Sciatic nerve (tissue), 2 donors: ENCODE data around the gene ENTR1. TPM values are rescaled to one million over a fixed set of nuclear protein-coding genes. Genes with fewer than 3 reads are reported as not detected.
A peak's percentile ranks its signal among the peaks of the same experiment; 100 is the strongest.

ENCODE experiments used
- ATAC-seq: fragments of 200-7000 bp; cut with Tn5 transposase; one replicate; pipeline ENCODE4 v1.9.1; 2020; ENCODE audit warnings: mild to moderate bottlenecking, moderate library complexity
- DNase-seq: peaks from one replicate; pipeline ENCODE4 v3.0.0-alpha.2; 2020; ENCODE audit warnings: low spot score
- intact Hi-C: fragments of 100-400 bp; cut with DNase I; formaldehyde crosslinking; loops from one replicate; pipeline ENCODE4 v1.14.2; 2022
- total RNA-seq: library from RNA; stranded (reverse); fragmentation: NEBNext Ultra II Directional; extraction: Animal tissue kit (Norgen Biotek cat#: 25700); gene quantifications from one replicate; pipeline ENCODE4 v1.2.1, GENCODE V29; 2021
- donor health status: DM: no; HTN: no; CAD: no.
- donor health status: DM: no; HTN: no; CAD: no.

The ENTR1 gene
- total RNA-seq, 1 donor from 2014 or later: 39.7 TPM

- ATAC-seq (no peak), DNase-seq (no peak)
- intact Hi-C loops: no loop called here
These were observed 27.0 kb downstream of the ENTR1 start for GRCh38 chr9:136383436-136383835.

- DNase-seq (no peak), ATAC-seq (no peak)
- intact Hi-C loops: no loop called here
These were observed 28.4 kb downstream of the ENTR1 start for GRCh38 chr9:136381966-136382513.

DNA sequence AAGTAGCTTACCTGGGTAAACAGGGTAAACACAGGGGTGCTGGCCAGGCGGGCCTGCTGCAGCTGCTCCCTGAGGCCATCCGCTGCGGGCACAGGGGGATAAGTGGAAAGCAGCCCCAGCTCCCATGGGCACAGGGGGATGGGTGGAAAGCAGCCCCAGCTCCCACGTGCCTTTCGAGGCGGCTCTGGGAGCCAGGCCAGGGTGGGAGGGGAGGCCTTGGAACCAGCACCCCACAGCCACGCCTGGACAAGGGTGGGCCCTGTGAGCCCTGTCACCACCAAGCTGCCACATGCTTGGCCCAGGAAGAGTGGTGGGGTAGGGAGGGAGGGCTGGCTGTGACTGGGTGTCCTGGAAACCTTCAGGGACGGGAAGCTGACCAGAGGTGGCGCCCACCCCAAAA is 29.1 kb downstream of the ENTR1 start:
- DNase-seq (no peak), ATAC-seq (no peak)
- intact Hi-C loops: no loop called here

- intact Hi-C loops: no loop called here
- ATAC-seq (no peak), DNase-seq (no peak)
These were observed 30.0 kb downstream of the ENTR1 start for GRCh38 chr9:136380381-136380780.

DNA sequence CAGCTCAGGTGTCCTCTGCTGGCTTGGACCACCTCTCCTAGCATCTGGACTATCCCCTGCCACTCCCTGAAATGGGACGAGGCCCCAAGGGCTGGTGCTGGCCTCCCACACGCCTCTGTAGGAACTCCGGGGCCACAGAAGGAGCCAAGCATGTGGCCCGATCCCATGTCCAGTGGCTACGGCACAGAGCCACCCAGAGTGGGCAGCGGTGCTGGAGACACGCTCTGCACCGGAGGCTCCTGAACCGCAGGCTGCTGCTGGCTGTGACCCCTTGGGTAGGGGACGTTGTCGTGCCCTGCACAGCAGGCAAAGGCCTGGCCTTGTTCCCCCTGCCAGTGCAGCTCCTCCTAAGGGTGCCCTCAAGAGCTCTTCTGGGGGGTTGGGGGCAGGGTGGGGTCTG is 30.5 kb downstream of the ENTR1 start:
- DNase-seq (no peak), ATAC-seq (no peak)
- intact Hi-C loops: no loop called here

DNA sequence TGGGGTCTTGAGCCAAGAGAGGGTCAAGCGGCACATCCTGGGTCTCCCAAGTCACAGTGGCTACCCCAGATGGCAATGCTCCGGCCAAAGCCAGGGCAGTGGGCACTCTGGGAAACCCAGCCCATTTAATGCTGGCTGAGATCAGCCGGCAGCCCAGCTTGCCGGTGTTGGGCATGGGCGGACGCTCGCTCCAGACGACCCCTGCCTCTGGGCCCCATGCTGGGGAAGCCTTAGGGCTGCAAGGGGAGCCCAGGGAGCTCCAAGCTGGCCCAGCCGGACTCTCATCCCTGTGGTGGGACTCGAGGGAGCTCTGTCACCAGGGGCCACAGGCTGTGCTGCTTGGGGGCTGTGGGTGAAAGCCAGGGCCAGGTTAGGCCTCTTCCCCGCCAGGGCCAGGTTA is 31.0 kb downstream of the ENTR1 start:
- DNase-seq: no peak
- no peak for ATAC-seq
- intact Hi-C loops: no loop called here

- intact Hi-C loops: no loop called here
- no peak for DNase-seq
- ATAC-seq: no peak
These were observed 31.5 kb downstream of the ENTR1 start for GRCh38 chr9:136379003-136379287.

GRCh38 chr9:136378170-136379002 is 32.0 kb downstream of the ENTR1 start:
- DNase-seq (no peak), ATAC-seq (no peak)
- intact Hi-C loops: no loop called here

DNA sequence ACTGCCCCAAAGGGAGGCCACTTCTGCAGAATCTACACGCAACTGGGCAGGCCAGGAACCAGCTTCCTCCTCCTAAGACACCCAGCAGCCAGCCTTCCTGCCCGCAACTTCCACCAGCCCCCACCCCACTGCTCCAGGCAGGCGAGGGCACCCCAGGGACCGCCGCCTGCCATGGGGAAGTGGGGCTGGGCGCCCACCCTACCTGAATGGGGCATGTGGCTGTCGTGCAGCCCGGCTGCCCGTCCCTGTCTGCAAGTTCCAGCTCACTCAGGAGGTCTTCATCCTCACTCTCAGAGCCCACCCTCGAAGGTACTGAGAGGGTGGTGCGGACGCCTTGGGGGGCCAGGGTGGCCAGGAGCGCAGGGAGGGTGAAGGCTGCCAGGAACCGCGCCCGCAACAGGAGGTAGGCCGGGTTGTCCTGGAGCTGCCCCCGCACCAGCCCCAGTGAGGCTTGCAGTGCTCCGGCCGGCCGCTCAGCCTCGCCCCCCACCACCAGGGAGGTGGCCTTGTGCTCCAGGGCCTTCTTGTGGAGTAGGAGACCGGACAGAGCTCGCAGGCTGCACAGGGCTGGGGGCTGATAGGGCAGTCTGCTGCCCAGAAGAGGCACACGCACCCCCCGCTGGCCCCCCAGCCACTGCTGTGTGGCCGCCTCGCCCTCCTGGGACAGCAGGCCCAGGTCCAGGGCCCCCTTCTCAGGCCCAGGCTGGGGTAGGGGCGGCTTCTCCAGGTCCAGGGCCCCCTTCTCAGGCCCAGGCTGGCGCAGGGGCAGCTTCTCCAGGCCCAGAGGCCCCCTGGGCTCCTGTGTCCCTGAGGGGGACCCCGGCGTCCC is 32.9 kb downstream of the ENTR1 start:
- intact Hi-C loops: no loop called here
- DNase-seq: no peak
- no peak for ATAC-seq

GRCh38 chr9:136376457-136376856 is 34.0 kb downstream of the ENTR1 start:
- DNase-seq: no peak
- no peak for ATAC-seq
- intact Hi-C loops: no loop called here

DNA sequence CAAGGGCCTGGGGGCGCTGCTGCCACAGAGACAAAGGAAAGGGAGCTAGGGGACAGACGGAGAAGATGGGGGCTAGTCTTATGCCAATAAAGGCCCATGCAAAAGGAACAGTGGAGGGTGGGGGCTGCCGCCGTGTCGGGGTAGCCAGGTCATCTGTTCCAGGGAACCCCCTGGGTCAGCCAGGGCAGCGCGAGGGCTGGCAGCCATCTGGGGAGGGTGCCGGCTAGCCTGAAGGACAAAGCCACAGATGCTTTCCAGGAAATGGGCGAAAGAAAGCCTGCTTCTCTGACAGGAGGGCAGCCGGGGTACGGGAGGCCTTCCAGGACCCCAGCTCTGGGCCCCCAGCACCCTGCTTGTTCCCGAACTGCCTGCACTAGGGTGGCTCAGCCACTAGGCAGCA is 35.3 kb downstream of the ENTR1 start:
- ATAC-seq: no peak
- intact Hi-C loops: no loop called here
- no peak for DNase-seq

- ATAC-seq: no peak
- no peak for DNase-seq
These were observed 36.2 kb downstream of the ENTR1 start for GRCh38 chr9:136374183-136374575.

GRCh38 chr9:136373300-136374182 is 36.9 kb downstream of the ENTR1 start, which contains the start of gene CARD9:
CARD9 (minus strand) TSS chr9:136373669; CDS start chr9:136372078, 1,591 bp downstream.
- intact Hi-C loops: no loop called here
- DNase-seq (no peak), ATAC-seq (peak; percentile 61)

More at GRCh38 chr9:136374183-136374575, 36.2 kb downstream of the ENTR1 start:
- intact Hi-C loops: no loop called here

GRCh38 chr9:136372561-136373299 is 37.7 kb downstream of the ENTR1 start:
- peak; percentile 82 for DNase-seq
- ATAC-seq: peak; percentile 91
- intact Hi-C loops: no loop called here

GRCh38 chr9:136372006-136372405 is 38.4 kb downstream of the ENTR1 start:
- DNase-seq (no peak), ATAC-seq (peak; percentile 3)
- intact Hi-C loops: no loop called here

DNA sequence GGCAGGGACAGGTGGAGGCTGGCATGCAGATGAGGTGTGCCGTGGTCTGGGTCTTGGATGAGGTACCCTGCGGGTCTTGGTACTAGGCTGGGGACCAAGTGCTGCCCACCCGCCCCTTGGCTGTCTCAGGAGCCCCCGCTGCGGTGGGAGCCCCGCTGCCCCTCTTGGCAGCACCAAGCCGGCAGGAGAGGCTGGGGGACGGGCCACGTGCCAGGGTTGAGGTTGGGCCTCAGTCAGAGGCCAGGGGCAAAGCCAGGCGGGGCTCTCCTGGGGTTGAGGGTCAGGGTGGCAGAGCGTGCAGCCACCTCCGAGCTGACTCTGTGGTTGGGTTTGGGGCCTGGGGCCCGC is 38.9 kb downstream of the ENTR1 start:
- intact Hi-C loops: no loop called here
- DNase-seq (no peak), ATAC-seq (no peak)

- DNase-seq (no peak), ATAC-seq (no peak)
- intact Hi-C loops: no loop called here
These were observed 39.5 kb downstream of the ENTR1 start for GRCh38 chr9:136370687-136371532.

DNA sequence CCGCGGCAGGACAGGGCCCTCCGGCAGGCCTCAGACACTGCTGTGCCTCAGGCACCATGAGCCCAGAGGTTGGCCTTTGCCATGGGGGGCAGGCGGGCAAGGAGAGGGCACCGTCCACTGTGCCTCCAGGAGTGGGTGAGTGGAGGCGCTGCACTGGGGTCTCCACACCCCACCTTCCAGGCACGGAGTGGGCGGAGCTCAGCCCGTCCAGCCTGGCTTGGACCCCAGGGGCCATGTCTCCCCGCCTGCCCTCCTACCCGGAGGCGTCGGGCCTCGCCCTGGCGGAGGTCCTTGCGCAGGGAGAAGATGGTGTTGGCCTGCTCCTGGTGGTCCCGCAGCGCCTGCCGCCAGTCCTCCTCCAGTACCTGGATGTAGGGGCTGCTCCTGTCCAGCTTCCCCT is 40.4 kb downstream of the ENTR1 start:
- ATAC-seq (no peak), DNase-seq (no peak)
- intact Hi-C loops: no loop called here
